Epithelial cell of prostate (primary cell): ENCODE results near the gene MSH3.
A peak's percentile ranks its signal among the peaks of the same experiment; 100 is the strongest.
"Not testable (repeated sequence)": the region's sequence is repeated elsewhere in the genome, so short reads cannot be mapped to it uniquely, and the experiment has no call there.

Experiments used
- DNase-seq: peaks from one replicate; pipeline ENCODE4 v3.0.0-alpha.2; 2011; ENCODE audit warnings: low read depth, low spot score
- H3K27ac ChIP-seq: fragments of 450-650 bp; 2 replicates; pipeline ENCODE4 v1.5.1; 2017; ENCODE audit warnings: mild to moderate bottlenecking

The MSH3 gene

GRCh38 chr5:80655231-80655774 lies 851 bp downstream of the MSH3 start:
- no peak for DNase-seq
- peak overlapping the region; percentile 91 for H3K27ac ChIP-seq

- no peak for DNase-seq
- H3K27ac ChIP-seq = peak overlapping the region; percentile 91
Observed at GRCh38 chr5:80656425-80656824, 2.0 kb downstream of the MSH3 start.

DNA sequence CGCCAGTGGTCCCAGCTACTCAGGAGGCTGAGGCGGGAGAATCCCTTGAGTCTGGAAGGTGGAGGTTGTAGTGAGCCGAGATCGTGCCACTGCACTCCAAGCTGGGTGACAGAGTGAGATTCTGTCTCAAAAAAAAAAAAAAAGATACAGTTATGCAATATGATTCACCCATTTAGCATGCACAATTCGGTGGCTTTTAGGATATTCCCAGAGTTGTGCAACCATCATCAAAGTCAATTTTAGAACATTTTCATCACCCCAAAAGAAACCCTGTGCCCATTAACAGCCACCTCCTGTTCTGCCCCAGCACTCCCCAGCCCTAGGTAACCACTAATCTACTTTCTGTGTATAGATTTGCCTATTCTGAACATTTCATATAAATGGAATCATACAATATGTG lies 4.7 kb downstream of the MSH3 start:
- DNase-seq = no peak
- H3K27ac ChIP-seq = peak overlapping the region; percentile 3

GRCh38 chr5:80660661-80661060 lies 6.2 kb downstream of the MSH3 start:
- DNase-seq = not testable (repeated sequence)
- peak overlapping the region; percentile 76 for H3K27ac ChIP-seq

GRCh38 chr5:80662108-80662507 lies 7.7 kb downstream of the MSH3 start:
- DNase-seq = no peak
- peak overlapping the region; percentile 76 for H3K27ac ChIP-seq

DNA sequence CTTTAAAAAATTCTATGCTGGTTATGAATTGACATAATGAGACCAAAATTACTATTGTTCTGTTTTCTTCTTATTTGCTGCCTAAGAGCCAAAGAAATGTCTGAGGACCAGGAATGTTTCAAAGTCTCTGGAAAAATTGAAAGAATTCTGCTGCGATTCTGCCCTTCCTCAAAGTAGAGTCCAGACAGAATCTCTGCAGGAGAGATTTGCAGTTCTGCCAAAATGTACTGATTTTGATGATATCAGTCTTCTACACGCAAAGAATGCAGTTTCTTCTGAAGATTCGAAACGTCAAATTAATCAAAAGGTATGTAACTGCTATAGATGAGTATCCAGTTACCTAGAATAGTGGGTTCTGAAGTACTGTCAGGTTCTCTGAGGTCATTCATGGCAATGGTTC lies 10.6 kb downstream of the MSH3 start:
- DNase-seq = no peak
- H3K27ac ChIP-seq = no peak overlapping the region

DNA sequence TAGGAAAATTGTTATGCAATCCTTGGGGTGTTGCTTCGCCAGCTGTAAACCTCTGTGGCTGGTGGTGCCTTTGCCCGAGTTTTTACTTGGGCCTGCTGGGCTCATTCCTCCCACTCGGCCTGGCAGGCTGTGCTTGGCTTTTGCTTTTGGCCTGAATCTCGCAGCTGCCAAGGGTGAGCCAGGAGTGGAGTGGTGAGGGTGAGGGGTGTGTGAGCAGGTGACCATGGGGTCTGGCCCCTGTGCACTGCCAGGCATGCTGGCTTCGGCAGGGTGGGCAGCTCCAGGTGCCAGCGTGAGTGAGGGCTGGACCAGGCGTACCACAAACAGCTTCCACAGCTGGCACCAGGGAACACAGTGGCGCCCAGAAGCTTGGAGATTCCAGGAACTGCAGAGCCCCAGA lies 12.9 kb downstream of the MSH3 start:
- no peak for DNase-seq
- no peak overlapping the region for H3K27ac ChIP-seq

GRCh38 chr5:80668016-80668969 lies 13.8 kb downstream of the MSH3 start:
- H3K27ac ChIP-seq = no peak overlapping the region
- no peak for DNase-seq

- DNase-seq = peak; percentile 12
- no peak overlapping the region for H3K27ac ChIP-seq
Observed at GRCh38 chr5:80672140-80672736, 17.8 kb downstream of the MSH3 start.

GRCh38 chr5:80676706-80677105 lies 22.3 kb downstream of the MSH3 start:
- H3K27ac ChIP-seq = no peak overlapping the region
- DNase-seq = no peak

GRCh38 chr5:80686757-80687156 lies 32.3 kb downstream of the MSH3 start:
- no peak overlapping the region for H3K27ac ChIP-seq
- DNase-seq = no peak

GRCh38 chr5:80688648-80689420 lies 34.4 kb downstream of the MSH3 start:
- H3K27ac ChIP-seq = no peak overlapping the region
- no peak for DNase-seq

DNA sequence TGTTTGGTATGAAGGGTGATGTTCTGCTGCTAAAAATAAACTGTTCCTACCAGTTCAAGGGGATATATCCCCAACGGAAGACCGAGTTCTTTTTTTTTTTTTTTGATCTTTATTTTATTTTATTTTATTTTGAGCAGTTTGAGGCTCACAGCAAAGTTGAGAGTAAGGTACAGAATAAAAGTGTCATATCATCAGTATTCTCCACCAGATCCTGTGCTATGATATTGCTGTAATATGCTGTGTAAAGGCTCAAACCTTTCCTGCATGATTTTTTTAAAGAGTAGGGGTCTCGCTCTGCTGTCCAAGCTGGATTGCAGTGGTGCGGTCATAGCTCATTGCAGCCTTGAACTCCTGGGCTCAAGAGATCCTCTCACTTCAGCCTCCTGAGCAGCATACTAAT lies 35.2 kb downstream of the MSH3 start:
- DNase-seq = no peak
- no peak overlapping the region for H3K27ac ChIP-seq

GRCh38 chr5:80695666-80696065 lies 41.2 kb downstream of the MSH3 start:
- H3K27ac ChIP-seq = no peak overlapping the region
- no peak for DNase-seq

GRCh38 chr5:80696450-80696849 lies 42.0 kb downstream of the MSH3 start:
- DNase-seq = no peak
- no peak overlapping the region for H3K27ac ChIP-seq

DNA sequence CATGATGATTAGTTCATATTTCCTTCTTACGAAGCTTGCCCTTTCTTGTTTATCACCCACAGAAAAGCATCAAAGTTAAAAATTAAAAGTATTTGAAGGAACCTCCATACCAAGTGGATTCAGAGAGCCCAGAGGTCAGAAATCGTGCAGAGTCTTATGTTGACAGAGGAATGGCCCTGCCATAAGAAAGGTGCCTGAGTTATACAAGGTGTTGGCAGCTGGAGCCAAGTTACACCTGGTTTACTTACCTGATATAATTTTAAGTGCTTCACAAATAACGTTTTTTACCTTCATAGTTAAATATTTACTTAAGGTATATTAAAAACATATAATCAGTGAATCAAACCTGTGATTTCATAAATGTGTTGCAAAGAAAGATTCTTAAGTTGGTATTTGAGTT lies 42.6 kb downstream of the MSH3 start:
- H3K27ac ChIP-seq = no peak overlapping the region
- DNase-seq = no peak

- no peak for DNase-seq
- no peak overlapping the region for H3K27ac ChIP-seq
Observed at GRCh38 chr5:80698369-80698768, 43.9 kb downstream of the MSH3 start.

- DNase-seq = no peak
- H3K27ac ChIP-seq = no peak overlapping the region
Observed at GRCh38 chr5:80701597-80701996, 47.1 kb downstream of the MSH3 start.

DNA sequence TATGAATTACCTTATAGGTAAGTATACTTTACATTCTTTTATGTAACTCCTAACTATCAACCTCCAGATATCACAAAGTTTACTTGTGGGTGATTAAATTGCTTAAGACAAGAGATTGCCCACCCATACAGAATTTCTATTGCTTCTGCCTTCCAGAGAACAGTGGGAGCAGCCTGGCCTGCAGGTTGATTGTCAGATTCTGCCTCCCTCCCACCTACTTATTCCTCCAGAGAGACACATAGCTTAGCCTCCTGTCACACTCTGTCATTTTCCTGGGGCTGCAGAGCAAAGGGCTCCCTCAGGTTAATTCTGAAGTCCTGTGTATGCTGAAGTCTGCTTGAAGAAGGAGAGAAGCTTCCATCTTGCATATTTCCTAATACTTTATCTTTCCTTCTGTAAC lies 48.8 kb downstream of the MSH3 start:
- no peak for DNase-seq
- H3K27ac ChIP-seq = no peak overlapping the region

DNA sequence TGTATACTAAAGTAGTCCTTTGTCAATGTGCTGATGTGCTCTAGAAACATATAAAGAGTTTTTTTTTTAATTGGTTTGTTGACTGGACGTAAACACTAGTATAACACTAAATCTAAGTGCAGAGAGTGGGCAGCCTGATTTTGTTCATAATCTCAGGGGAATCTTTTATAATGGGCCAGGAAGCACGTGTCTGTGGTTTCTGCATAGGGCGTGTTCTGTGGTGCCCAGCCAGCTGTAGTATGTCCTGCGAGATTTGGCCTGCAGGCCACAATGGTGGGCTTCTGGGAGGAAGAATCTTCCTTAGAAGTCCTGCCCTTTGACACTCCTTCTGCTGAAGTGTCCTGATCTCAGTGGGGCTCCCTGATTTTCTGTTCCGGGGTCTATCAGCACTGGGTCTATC lies 49.3 kb downstream of the MSH3 start:
- no peak for DNase-seq
- H3K27ac ChIP-seq = no peak overlapping the region

- H3K27ac ChIP-seq = no peak overlapping the region
- no peak for DNase-seq
Observed at GRCh38 chr5:80704221-80704620, 49.8 kb downstream of the MSH3 start.
